NCI-H748 treated with DMSO at 0.1 percent for 48 hours (cell line): ENCODE results near the gene RNASE2.
"Not testable (repeated sequence)": the region's sequence is repeated elsewhere in the genome, so short reads cannot be mapped to it uniquely, and the experiment has no call there.

Experiments
- DNase-seq: peaks from one replicate; lab custom pipeline; 2025; lab: John Stamatoyannopoulos, UW

The RNASE2 gene

DNA sequence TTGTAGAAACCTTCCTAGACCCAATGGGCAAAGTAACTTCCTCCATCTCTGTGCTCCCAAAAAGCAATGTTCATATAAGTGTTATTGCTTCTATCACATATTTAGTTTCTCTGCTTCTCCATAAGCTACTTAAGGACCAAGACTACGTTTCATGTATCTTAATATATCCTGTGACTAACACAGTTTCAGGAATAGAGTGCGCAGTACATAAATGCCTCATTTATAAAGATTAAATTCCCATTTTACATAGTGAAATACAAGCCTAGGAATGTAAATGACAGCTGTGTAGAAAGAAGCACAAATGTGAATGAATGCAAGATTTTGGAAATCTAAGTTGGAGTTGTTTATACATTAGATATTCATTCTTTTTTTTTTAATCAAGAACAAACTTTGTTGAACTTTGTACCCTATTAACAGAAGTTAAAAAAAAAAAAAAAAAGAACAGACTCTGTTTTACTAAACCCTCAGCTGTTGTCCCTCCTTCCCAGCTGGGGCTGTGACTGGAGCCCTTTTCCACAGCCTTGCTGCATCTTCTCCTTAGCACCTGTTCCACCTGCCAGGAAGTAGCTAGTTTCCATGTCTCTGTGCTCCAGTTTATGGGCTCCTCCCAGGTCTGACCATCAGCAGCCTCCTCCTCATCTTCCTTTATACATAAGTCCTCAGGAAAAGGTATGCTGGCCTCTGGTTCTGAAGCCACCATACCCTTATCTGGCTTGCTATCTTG is 27.5 kb downstream of the RNASE2 start:
- DNase-seq, result no peak

DNA sequence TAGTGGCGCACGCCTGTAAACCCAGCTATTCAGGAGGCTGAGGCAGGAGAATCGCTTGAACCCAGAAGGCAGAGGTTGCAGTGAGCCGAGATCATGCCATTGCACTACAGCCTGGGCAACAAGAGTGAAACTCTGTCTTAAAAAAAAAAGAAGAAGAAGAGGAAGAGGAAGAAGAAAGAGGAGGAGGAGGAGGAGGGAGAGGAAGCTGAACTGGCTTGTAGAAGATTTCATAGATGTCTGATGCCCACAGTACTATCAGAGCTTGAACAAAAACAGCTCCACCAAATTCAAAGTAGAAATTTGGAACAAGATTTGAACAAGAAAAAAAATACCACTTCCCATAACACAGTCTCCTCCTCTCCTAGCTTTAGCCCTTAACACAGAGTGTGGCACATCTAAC is 30.4 kb downstream of the RNASE2 start:
- not testable (repeated sequence) for DNase-seq

DNA sequence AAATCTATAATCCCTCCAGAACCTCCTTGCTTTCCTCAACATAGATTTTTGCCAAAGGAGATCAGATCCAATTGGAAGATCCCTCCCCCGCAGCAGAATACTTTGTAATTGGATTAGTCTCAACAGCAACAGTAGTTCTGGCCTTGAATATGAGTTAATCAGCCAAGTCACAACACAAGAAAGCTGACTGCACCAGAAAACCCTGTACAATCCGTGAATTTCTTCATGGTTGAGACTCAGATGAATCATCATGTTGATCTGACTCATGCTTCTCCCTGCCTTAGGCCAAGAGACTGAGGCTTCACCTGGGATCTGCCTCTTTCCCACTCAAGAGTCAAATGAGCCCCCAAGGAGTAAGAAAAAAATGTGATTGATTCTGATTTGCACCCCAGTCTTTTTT is 31.5 kb downstream of the RNASE2 start:
- no peak for DNase-seq

DNA sequence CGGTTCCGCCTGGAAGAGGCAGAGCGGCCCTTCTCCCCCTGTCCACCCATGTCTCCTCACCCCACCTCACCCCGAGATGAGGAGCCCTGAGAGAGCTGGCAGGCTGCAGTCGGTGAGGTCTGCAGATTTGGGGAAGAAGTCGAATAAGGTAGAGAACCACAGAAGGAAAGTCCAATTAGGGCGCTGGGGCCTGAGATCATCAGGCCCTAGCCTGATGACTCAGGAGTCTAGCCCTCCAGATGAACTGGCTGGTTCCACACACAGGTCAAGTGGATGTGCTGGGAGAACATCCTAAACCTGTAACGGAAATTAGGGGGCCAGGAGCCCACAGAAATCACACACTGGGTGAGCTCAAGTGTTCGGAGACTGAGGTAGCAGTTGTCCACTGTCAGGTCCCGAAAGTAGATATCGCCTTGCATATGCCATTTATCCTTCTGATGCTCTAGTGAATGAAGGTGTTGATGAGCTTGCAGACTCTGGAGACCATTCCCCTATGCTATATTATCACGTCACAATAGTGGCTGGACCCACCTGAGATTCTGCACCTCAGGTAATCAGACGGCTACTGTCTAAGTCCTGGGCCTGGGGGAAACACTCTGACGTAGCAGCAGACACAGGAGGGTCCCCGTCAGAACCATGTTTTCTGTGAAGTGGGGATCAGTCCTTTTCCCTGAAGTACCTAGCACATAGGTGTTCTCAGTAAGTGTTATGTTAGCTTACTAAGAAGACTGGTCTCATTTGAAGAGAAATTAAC is 33.6 kb downstream of the RNASE2 start:
- no peak for DNase-seq

DNA sequence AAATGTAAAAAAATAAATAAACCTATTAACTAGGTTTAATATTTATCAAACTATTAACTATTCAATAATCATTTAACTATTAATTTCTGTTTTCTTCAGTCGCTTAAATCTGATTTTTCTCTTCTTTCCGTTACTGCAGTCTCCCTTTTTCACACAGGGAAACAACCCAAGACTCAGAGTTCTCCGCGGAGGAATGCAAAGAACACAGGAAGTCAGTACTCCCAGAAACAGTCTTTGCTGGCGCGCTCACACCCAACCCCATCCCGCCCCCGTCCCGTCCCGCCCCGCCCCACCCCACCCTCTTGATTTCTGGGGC is 34.1 kb downstream of the RNASE2 start:
- DNase-seq, result no peak

DNA sequence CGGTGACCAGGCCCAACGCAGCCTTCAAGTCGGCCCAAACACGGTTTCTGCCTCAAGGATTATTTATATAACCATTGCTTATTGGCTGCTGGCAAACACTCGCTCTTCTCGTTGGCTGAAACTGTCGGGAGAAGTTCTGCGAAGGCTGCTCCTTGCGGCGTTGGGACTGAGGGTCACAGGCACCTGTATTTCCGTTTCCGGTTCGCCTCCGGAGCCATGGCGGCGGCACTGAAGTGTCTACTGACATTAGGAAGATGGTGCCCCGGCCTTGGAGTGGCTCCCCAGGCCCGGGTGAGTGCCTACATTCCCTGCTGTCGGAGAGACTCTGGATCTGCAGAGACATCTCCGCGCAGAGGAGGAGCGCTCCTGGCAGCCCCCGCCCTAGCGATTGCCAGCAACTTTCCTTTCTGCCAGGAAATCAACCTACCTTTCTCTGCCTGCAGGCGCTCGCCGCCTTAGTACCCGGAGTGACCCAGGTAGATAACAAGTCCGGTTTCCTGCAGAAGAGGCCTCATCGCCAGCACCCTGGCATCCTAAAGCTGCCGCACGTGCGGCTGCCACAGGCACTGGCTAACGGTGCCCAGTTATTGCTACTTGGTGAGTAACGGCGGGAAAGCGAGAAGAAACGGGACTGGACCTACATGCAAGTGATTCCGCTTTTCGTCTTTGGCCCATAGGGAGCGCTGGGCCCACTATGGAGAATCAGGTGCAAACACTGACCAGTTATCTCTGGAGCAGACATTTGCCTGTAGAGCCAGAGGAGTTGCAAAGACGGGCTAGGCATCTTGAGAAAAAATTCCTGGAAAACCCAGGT is 34.7 kb downstream of the RNASE2 start, which contains the start of gene METTL17:
METTL17 (plus strand) TSS at position 194 of the 814 bp plus-strand sequence; CDS start at position 217, 23 bp downstream.
- DNase-seq, result peak; percentile 86

DNA sequence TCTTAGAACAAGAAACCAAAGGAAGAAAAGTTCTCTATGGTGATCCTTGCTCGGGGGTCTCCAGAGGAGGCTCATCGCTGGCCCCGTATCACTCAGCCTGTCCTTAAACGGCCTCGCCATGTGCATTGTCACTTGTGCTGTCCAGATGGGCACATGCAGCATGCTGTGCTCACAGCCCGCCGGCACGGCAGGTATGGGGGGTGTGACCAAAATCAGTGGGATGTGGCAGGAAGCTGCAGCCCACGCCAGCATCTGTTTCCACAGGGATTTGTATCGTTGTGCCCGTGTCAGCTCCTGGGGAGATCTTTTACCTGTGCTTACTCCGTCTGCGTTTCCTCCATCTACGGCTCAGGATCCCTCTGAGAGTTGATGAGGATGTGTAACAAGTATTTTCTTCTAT is 41.2 kb downstream of the RNASE2 start:
- no peak for DNase-seq

DNA sequence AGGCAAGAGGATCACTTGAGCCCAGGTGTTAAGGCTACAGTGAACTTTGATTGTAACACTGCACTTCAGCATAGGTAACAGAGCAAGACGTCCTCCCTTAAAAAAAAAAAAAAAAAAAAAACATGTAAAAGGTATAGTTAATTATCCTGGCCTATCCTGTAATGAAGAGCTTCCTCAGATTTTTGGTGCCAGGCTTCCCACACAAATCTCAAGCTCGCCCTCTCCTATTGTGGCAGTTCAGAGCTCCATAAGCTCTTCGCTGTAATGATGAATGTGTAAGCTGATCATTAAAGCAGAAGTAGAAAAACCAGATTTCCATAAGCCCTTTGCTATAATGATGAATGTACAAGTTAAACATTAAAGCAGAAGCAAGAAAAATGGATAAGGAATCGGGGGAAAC is 41.8 kb downstream of the RNASE2 start:
- no peak for DNase-seq

DNA sequence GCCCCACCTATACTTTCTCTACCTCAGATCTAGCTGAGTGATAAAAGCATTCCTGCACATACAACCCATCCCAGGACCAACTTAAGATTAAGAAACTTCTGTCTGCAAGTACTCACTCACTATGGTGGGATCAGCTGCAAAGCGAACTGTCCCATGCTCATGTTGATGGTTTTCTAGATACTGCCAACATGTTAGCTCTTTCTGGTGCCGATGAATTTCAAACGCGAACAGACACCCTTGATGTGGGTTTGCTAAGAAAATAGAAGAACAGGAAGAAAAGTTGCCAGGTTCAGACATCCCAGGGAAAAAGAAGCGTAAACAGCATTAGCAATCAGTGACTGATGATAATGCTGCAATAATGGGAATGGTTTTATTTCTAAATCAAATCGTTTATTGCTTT is 42.3 kb downstream of the RNASE2 start:
- DNase-seq, result no peak

DNA sequence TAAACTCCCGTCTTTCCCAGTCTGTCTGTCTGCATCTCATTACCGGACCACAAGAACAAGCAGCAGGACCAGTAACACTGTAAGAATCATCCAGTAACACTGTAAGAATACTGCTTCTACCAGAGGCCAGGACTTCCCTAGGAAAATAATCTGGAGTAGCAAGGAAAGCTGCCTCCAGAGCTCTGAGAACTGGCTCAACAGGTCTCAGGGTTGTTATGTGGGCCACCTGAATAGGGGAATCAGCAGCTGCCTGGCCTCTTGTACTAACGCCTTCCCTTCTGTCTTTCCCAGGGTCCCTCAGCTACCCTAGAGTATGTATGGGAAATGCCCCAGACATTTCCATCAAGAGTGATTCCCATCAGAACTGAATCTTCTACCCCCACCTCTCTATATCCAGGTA is 42.9 kb downstream of the RNASE2 start:
- DNase-seq, result no peak

DNA sequence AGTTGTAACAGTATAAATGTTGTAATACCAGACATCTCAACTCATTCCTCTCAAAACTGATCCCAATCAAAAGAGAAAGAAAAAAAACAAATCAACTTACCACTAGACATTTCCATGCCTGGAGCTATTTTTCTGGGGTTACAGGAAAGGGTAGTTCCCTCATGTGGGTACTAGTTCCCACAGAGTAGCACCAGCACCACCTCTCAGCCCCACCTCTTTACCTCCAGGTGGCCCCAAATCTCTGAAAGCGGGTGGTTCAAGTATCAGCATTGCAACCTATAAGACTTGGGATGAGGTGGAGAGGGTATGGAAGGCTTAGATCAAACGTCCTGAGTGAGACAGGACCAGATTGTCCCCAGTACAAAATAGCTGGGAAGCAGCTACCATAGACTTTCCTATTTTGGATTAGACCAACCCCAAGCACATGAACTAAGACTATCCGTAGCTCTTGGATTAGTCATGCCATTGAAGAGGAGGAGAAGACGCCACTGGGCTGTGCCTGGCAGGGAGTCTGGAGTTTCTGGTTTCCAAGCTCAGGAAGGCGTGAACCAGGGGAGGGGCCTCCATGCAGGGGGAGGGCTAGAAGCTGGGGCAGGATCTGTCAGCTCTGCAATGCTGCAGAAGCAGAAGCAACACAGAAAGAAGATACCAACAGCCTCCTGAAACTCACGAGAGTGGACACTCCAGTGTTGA is 43.5 kb downstream of the RNASE2 start, which contains the start of gene SLC39A2:
SLC39A2 (plus strand) TSS at position 620 of the 693 bp plus-strand sequence. CDS start 154 bp downstream, outside the sequence.
- no peak for DNase-seq

DNA sequence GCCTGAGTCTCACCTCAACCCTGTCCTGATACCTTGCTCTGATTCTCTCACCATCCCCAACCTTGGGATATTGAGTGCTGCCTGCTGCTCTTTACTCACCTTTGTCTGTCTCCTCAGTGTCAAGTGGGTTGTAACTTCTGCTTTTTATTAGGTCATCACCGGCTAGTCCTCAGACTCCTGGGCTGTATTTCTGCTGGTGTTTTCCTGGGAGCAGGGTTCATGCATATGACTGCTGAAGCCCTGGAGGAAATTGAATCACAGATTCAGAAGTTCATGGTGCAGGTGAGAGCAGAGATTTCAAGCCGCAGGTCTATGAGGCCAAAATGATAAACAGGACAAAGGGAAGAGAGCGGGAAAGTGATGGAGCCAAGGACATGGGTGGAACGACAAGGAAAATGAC is 44.3 kb downstream of the RNASE2 start:
- no peak for DNase-seq

DNA sequence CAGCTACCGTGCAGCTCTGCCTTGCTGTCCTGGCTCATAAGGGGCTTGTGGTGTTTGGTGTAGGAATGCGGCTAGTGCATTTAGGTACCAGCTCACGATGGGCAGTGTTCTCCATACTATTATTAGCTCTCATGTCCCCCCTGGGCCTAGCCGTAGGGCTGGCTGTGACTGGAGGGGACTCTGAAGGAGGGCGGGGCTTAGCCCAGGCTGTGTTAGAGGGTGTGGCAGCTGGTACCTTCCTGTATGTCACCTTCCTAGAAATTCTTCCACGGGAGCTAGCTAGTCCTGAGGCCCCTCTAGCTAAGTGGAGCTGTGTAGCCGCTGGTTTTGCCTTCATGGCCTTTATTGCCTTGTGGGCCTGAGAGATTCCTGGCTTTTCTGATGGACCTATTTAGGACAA is 45.9 kb downstream of the RNASE2 start:
- DNase-seq, result no peak

DNA sequence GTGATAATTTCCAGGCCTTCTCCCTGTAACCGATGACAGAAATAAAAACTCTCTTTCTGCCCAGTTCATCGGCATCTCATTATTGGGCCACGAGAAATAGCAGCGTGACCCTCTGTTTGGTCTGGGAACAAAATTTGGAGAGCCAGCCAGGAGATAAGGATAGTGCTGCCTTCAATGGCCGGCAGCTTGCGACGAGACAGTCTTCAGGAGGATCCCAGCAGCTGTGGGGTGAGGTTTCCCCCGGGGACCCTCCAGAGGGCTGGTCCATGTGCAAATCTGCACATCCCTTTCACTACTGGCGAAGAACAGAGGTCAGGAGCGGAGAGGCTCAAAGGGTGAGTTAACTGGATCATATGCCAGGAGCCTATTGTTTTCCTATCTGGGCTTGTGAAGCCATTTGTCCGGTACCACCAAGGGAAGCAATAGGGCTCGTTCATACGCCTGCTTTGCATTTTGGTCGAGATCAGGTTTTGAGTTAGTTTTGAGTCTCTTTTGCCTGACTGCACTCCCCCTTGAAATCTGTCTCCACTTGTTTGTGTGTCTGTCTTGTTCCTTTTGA is 48.6 kb downstream of the RNASE2 start:
- no peak for DNase-seq
